HCT116 (cell line): Measurements from ENCODE around the gene EFCAB7. TPM values are rescaled to one million over a fixed set of nuclear protein-coding genes. Genes with fewer than 3 reads are reported as not detected.

Source experiments
- ATAC-seq: fragments of 200-7000 bp; cut with Tn5 transposase; 2 replicates; pipeline ENCODE4 v1.9.1; 2020; ENCODE audit warnings: mild to moderate bottlenecking, moderate library complexity
- BruUV-seq: library from RNA; stranded (reverse); fragments of 400-500 nt; replicated peaks from 2 replicates; lab custom pipeline; 2021; lab: Mats Ljungman, UMichigan
- CTCF ChIA-PET: fragments of 300-600 bp; sonication (Branson Sonifier 250); formaldehyde crosslinking; loops from one replicate; lab custom pipeline; 2021; ENCODE audit warnings: antibody characterized with exemption; lab: Charles Lee
- POLR2A ChIA-PET: fragments of 300-600, 350-600 bp; sonication (Branson Sonifier 250); formaldehyde crosslinking; loops from one replicate; lab custom pipeline; 2021; ENCODE audit warnings: antibody characterized with exemption; lab: Charles Lee
- RAD21 ChIA-PET, 2 experiments: fragments of 300-600 bp; sonication (Branson Sonifier 250); formaldehyde crosslinking; loops; one replicate each; lab custom pipeline; 2023; ENCODE audit warnings: low total read pairs in 2 of 2; ENCODE audit not compliant: uncharacterized antibody in 2 of 2, unreplicated experiment in 2 of 2, low non-redundant PET in 1 of 2; lab: Charles Lee
- DNase-seq: peaks from one replicate; pipeline ENCODE4 v3.0.0-alpha.2; 2010; ENCODE audit warnings: low read depth, low spot score
- H2AFZ ChIP-seq: fragments of 200-600 bp; shearing (Covaris generic), sonication (generic); 2 replicates; pipeline ENCODE4 v1.6.1; 2017; ENCODE audit warnings: low read depth, mixed run types, mixed read lengths, antibody characterized with exemption, low read length; ENCODE audit not compliant: poor library complexity, severe bottlenecking
- H3K27ac ChIP-seq: 2 replicates; pipeline ENCODE4 v1.5.1; 2012; ENCODE audit warnings: low read depth, low read length
- H3K27me3 ChIP-seq: fragments of 200-600 bp; sonication (generic); 2 replicates; pipeline ENCODE4 v1.6.1; 2016; ENCODE audit warnings: mixed run types, low read length, mixed read lengths; ENCODE audit not compliant: insufficient read depth
- H3K36me3 ChIP-seq, 2 experiments: fragments of 200-500 bp in 1 of 2; fragments of 200-600 bp in 1 of 2; sonication (Bioruptor generic) in 1 of 2; sonication (generic) in 1 of 2; 2 replicates each; pipeline versions ENCODE4 v1.5.1 to v1.6.1; 2014 to 2016; ENCODE audit warnings: low read length in 2 of 2, inconsistent platforms in 1 of 2, mixed read lengths in 1 of 2, mixed run types in 1 of 2; ENCODE audit not compliant: insufficient read depth in 2 of 2, control insufficient read depth in 1 of 2
- H3K4me1 ChIP-seq, 2 experiments: fragments of 200-600 bp in 1 of 2; sonication (generic) in 1 of 2; 2 replicates each; pipeline versions ENCODE4 v1.5.1 to v1.6.1; 2012 to 2017; ENCODE audit warnings: low read length in 2 of 2, inconsistent platforms in 1 of 2, mild to moderate bottlenecking in 1 of 2, mixed read lengths in 1 of 2, mixed run types in 1 of 2, moderate library complexity in 1 of 2; ENCODE audit not compliant: insufficient read depth in 2 of 2, control insufficient read depth in 1 of 2
- H3K4me2 ChIP-seq: fragments of 200-600 bp; sonication (generic); 2 replicates; pipeline ENCODE4 v1.6.1; 2017; ENCODE audit warnings: mixed run types, low read length, mixed read lengths
- H3K4me3 ChIP-seq, 2 experiments: fragments of 200-600 bp in 1 of 2; sonication (generic) in 1 of 2; replicated peaks in 1 of 2; 2 replicates each; pipeline ENCODE4 v1.5.1; 2011 to 2016; ENCODE audit warnings: low read length in 2 of 2, control low read depth in 1 of 2, low read depth in 1 of 2, mild to moderate bottlenecking in 1 of 2, mixed read lengths in 1 of 2, mixed run types in 1 of 2
- H3K79me2 ChIP-seq: fragments of 200-600 bp; sonication (generic); 2 replicates; pipeline ENCODE4 v1.6.1; 2017; ENCODE audit warnings: mild to moderate bottlenecking, mixed run types, low read length, moderate library complexity, mixed read lengths; ENCODE audit not compliant: insufficient read depth
- H3K9ac ChIP-seq: fragments of 200-600 bp; sonication (generic); 2 replicates; pipeline ENCODE4 v1.6.1; 2016; ENCODE audit warnings: low read length, mixed read lengths
- H3K9me2 ChIP-seq: fragments of 200-600 bp; sonication (generic), shearing (Covaris generic); 2 replicates; pipeline ENCODE4 v1.6.1; 2017; ENCODE audit warnings: mixed run types, mild to moderate bottlenecking, moderate library complexity; ENCODE audit not compliant: insufficient read depth
- H3K9me3 ChIP-seq, 2 experiments: fragments of 200-500 bp in 1 of 2; fragments of 200-600 bp in 1 of 2; sonication (Bioruptor generic) in 1 of 2; sonication (generic) in 1 of 2; 2 replicates each; pipeline ENCODE4 v1.6.1; 2014 to 2017; ENCODE audit warnings: low read length in 2 of 2, mixed read lengths in 2 of 2, inconsistent platforms in 1 of 2, low read depth in 1 of 2, mild to moderate bottlenecking in 1 of 2, mixed run types in 1 of 2, moderate library complexity in 1 of 2; ENCODE audit not compliant: control insufficient read depth in 1 of 2, insufficient read depth in 1 of 2
- H4K20me1 ChIP-seq: fragments of 200-600 bp; sonication (generic), shearing (Covaris generic); 2 replicates; pipeline ENCODE4 v1.6.1; 2017; ENCODE audit warnings: mixed run types, mild to moderate bottlenecking, moderate library complexity; ENCODE audit not compliant: insufficient read depth
- CBX3 ChIP-seq: IDR thresholded peaks from 2 replicates; pipeline ENCODE4 v1.6.1; 2012; ENCODE audit warnings: low read depth
- CEBPB ChIP-seq: IDR thresholded peaks from 2 replicates; pipeline ENCODE4 v1.6.1; 2012; ENCODE audit warnings: low read depth
- ELF1 ChIP-seq: IDR thresholded peaks from 2 replicates; pipeline ENCODE4 v1.6.1; 2012; ENCODE audit warnings: low read depth, borderline replicate concordance
- EZH2 ChIP-seq: fragments of 200-600 bp; sonication (generic); IDR thresholded peaks from 2 replicates; pipeline ENCODE4 v1.6.1; 2017; ENCODE audit warnings: antibody characterized with exemption, mixed run types
- EZH2phosphoT487 ChIP-seq: fragments of 200-600 bp; IDR thresholded peaks from 2 replicates; pipeline ENCODE4 v1.6.1; 2018; ENCODE audit warnings: antibody characterized with exemption, borderline replicate concordance
- FOSL1 ChIP-seq: IDR thresholded peaks from 2 replicates; pipeline ENCODE4 v1.6.1; 2012; ENCODE audit warnings: low read depth
- POLR2A ChIP-seq: IDR thresholded peaks from 2 replicates; pipeline ENCODE4 v1.7.0; 2011; ENCODE audit warnings: borderline replicate concordance; ENCODE audit not compliant: insufficient read depth, insufficient read length; ENCODE audit errors: extremely low read depth
- POLR2AphosphoS5 ChIP-seq: IDR thresholded peaks from 2 replicates; pipeline ENCODE4 v1.6.1; 2011; ENCODE audit warnings: mild to moderate bottlenecking, low read depth, low read length, moderate library complexity
- SIN3A ChIP-seq: IDR thresholded peaks from 2 replicates; pipeline ENCODE4 v1.6.1; 2012; ENCODE audit warnings: low read depth
- SP1 ChIP-seq: IDR thresholded peaks from 2 replicates; pipeline ENCODE4 v1.6.1; 2012; ENCODE audit warnings: low read depth
- ZFX ChIP-seq: fragments of 450-650 bp; IDR thresholded peaks from 2 replicates; pipeline ENCODE4 v1.6.1; 2017
- ZNF274 ChIP-seq: fragments of 200-500 bp; sonication (Bioruptor generic); IDR thresholded peaks from 2 replicates; pipeline ENCODE4 v1.6.1; 2014; ENCODE audit warnings: mild to moderate bottlenecking, low read depth, low read length, inconsistent platforms
- intact Hi-C: fragments of 100-400 bp; cut with micrococcal nuclease; formaldehyde crosslinking; loops from 2 replicates; pipeline ENCODE4 v1.10.0; 2022
- total RNA-seq: library from RNA; stranded (reverse); gene quantifications from one replicate; pipeline ENCODE4 v1.2.1, GENCODE V29; 2021; ENCODE audit not compliant: unreplicated experiment

EFCAB7 gene
- total RNA-seq, 1 experiment from 2014 or later: 6.0 TPM

DNA sequence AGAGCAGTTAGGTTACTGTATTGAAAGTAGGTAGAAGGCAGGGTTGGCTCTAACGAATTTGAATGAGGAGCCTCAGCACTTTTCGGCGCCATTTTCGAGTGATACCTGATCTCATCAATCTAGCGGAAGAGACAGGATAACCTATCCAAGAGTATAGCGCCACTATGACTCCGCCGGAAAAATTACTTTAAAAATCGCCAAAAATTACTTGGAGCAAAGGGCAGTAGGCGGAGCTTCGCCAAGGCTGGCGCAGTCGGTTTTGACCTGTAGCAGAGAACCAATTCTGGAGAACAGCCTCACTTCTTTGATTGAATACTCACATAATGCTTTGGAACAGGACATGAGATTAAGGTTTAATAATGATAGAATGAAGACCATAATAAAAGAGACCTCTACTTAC, 25.6 kb downstream of the EFCAB7 start:
- ATAC-seq: no peak
- Histone ChIP-seq H3K9ac (no peak overlapping the region), H3K36me3 (no peaks in the 10 kb centered on the region), H4K20me1 (no peaks in the 10 kb centered on the region), H3K9me3 (no peaks in the 10 kb centered on the region), H3K9me2 (no peaks in the 10 kb centered on the region)
- CTCF ChIA-PET: interaction anchor here (1.8 kb wide), 1 partner anchor 11 kb away, joined by 6 read pairs; no protein-coding TSS in a partner anchor
- no peak for TF ChIP-seq ZNF274
- TF ChIP-seq CEBPB: no peak
- TF ChIP-seq EZH2phosphoT487: no peak
- no peak for TF ChIP-seq SP1
- TF ChIP-seq SIN3A: no peak
- TF ChIP-seq CBX3: no peak
- TF ChIP-seq POLR2A: no peak
- TF ChIP-seq EZH2: no peak
- TF ChIP-seq POLR2AphosphoS5: no peak
- TF ChIP-seq FOSL1: no peak
- no peak for TF ChIP-seq ELF1
- TF ChIP-seq, all 23 proteins: peak for 0
- Histone ChIP-seq H2AFZ (no peak overlapping the region), H3K79me2 (no peaks in the 10 kb centered on the region), H3K4me2 (no peak overlapping the region), H3K27me3 (no peaks in the 10 kb centered on the region), H3K4me3 (no peak overlapping the region), H3K4me1 (no peaks in the 10 kb centered on the region), H3K27ac (no peak overlapping the region)
- POLR2A ChIA-PET: no interaction called here
- no TSS peak for BruUV-seq
- intact Hi-C loops: no loop called here
- no peak for DNase-seq
- RAD21 ChIA-PET: no interaction called here

DNA sequence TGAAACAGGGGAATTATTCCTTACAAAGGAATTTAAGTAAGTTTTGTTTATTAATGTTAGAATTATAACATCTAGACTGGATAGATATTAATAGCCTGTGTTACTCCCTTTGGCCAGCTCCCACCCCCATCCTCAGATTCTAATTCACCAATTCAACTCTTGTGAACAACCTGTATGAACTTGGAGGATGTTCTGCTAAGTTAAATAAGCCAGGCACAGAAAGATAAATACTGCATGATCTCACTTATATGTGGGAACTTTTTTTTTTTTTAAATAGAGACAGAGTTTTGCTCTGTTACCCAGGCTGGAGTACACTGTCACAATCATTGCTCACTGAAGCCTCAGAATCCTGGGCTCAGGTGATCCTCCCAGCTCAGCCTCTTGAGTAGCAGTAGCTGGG, 32.2 kb downstream of the EFCAB7 start:
- H3K4me1 ChIP-seq: no peaks in the 10 kb centered on the region
- H3K4me2 ChIP-seq: no peak overlapping the region
- no peak overlapping the region for H3K9ac ChIP-seq
- no peak for TF ChIP-seq EZH2
- TF ChIP-seq POLR2AphosphoS5: no peak
- no peak for TF ChIP-seq EZH2phosphoT487
- no peak for TF ChIP-seq ZFX
- TF ChIP-seq, all 23 proteins: peak for 0
- no TSS peak for BruUV-seq
- Histone ChIP-seq H3K36me3 (no peaks in the 10 kb centered on the region), H3K9me2 (no peaks in the 10 kb centered on the region), H3K27me3 (no peaks in the 10 kb centered on the region), H2AFZ (no peak overlapping the region), H3K4me3 (no peak overlapping the region), H4K20me1 (no peaks in the 10 kb centered on the region), H3K9me3 (no peaks in the 10 kb centered on the region), H3K79me2 (no peaks in the 10 kb centered on the region), H3K27ac (no peak overlapping the region)
- RAD21 ChIA-PET: no interaction called here
- ATAC-seq (no peak), DNase-seq (no peak)
- CTCF ChIA-PET: interaction anchor here (1.0 kb wide), 2 partner anchors 689 to 691 kb away, joined by 3 to 5 read pairs; no protein-coding TSS in a partner anchor
- intact Hi-C loops: loop anchor here (5.0 kb wide), 1 partner anchor 582 kb away; no protein-coding TSS in a partner anchor
- POLR2A ChIA-PET: no interaction called here
